ENCODE measurements around the gene EIF5B. TPM values are rescaled to one million over a fixed set of nuclear protein-coding genes. Genes with fewer than 3 reads are reported as not detected.

EIF5B gene
- total RNA-seq, 1 donor from 2014 or later: 21.3 TPM

DNA sequence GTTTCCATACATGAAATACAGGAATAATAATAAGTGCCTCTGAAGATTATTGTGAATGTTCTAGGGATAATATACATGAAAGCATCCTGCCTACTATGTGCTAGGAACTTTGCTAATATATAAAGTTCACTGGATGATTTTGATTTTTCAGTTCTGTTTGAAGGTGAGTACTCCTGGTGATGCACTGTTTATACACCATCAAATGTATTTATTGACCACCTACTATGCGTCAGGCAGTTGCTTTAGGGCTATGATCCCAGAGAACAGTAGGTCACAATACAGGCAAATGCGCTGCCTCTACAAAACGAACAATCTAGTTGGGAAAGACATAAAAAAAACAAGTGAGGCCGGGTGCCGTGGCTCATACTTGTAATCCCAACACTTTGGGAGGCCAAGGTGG is 11.8 kb upstream of the EIF5B start:
- FAIRE-seq: no peak
- no peak for DNase-seq (ENCODE audit: low read depth)
- H3K4me3 ChIP-seq (ENCODE audit: low read depth, low read length): no peak overlapping the region
- peaks cover 15% of the 10 kb centered on the region for H3K36me3 ChIP-seq (ENCODE audit: control insufficient read depth, insufficient read depth, low read length)
- H3K27me3 ChIP-seq (ENCODE audit: control insufficient read depth, insufficient read depth, low read length): no peaks in the 10 kb centered on the region
- TF ChIP-seq, protein P1, sequence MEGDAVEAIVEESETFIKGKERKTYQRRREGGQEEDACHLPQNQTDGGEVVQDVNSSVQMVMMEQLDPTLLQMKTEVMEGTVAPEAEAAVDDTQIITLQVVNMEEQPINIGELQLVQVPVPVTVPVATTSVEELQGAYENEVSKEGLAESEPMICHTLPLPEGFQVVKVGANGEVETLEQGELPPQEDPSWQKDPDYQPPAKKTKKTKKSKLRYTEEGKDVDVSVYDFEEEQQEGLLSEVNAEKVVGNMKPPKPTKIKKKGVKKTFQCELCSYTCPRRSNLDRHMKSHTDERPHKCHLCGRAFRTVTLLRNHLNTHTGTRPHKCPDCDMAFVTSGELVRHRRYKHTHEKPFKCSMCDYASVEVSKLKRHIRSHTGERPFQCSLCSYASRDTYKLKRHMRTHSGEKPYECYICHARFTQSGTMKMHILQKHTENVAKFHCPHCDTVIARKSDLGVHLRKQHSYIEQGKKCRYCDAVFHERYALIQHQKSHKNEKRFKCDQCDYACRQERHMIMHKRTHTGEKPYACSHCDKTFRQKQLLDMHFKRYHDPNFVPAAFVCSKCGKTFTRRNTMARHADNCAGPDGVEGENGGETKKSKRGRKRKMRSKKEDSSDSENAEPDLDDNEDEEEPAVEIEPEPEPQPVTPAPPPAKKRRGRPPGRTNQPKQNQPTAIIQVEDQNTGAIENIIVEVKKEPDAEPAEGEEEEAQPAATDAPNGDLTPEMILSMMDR (IDR thresholded peaks at IDR 0.05; ENCODE audit: insufficient read depth, low read length, severe bottlenecking): no peak

GRCh38 chr2:99335911-99336803 is 1.0 kb upstream of the EIF5B start, which contains the start of gene TXNDC9:
Gene TXNDC9, minus strand, starts transcription at chr2:99336333. Its CDS starts 3,123 bp downstream, at chr2:99333210.
- Histone ChIP-seq H3K27me3 (ENCODE audit: control insufficient read depth, insufficient read depth, low read length) (no peaks in the 10 kb centered on the region), H3K4me3 (ENCODE audit: low read depth, low read length) (peak within 1 kb of the TSS; percentile 48), H3K36me3 (ENCODE audit: control insufficient read depth, insufficient read depth, low read length) (peaks cover under 1% of the 10 kb centered on the region)
- peak; percentile 98 for DNase-seq (ENCODE audit: low read depth)
- TF ChIP-seq, protein P1 (IDR thresholded peaks at IDR 0.05; ENCODE audit: insufficient read depth, low read length, severe bottlenecking): no peak
- peak; percentile 60 for FAIRE-seq

DNA sequence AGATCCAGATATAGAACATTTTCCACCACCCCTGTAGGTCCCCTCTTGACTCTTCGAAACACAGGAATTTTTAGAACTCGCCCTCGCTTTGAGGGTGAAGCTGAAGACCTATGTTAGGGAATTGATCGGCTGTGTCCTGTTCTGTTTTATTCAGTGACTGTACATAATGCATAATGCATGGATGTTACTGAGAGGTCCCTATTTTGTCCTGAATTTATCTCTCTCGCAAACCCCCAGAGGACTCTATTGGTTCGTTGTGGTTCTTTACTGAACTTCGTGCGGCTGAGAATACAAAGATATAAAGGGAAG is 431 bp upstream of the EIF5B start:
- TF ChIP-seq, protein P1 (IDR thresholded peaks at IDR 0.05; ENCODE audit: insufficient read depth, low read length, severe bottlenecking): no peak
- H3K36me3 ChIP-seq (ENCODE audit: control insufficient read depth, insufficient read depth, low read length): no peaks in the 10 kb centered on the region
- no peaks in the 10 kb centered on the region for H3K27me3 ChIP-seq (ENCODE audit: control insufficient read depth, insufficient read depth, low read length)
- no peak for FAIRE-seq
- H3K4me3 ChIP-seq (ENCODE audit: low read depth, low read length): peak overlapping the region; percentile 48
- DNase-seq (ENCODE audit: low read depth): peak; percentile 52

GRCh38 chr2:99338029-99338585 is 918 bp downstream of the EIF5B start:
- FAIRE-seq (no peak), DNase-seq (ENCODE audit: low read depth) (peak; percentile 51)
- Histone ChIP-seq H3K27me3 (ENCODE audit: control insufficient read depth, insufficient read depth, low read length) (no peaks in the 10 kb centered on the region), H3K36me3 (ENCODE audit: control insufficient read depth, insufficient read depth, low read length) (no peaks in the 10 kb centered on the region), H3K4me3 (ENCODE audit: low read depth, low read length) (peak overlapping the region; percentile 48)
- TF ChIP-seq, protein P1 (IDR thresholded peaks at IDR 0.05; ENCODE audit: insufficient read depth, low read length, severe bottlenecking): no peak

DNA sequence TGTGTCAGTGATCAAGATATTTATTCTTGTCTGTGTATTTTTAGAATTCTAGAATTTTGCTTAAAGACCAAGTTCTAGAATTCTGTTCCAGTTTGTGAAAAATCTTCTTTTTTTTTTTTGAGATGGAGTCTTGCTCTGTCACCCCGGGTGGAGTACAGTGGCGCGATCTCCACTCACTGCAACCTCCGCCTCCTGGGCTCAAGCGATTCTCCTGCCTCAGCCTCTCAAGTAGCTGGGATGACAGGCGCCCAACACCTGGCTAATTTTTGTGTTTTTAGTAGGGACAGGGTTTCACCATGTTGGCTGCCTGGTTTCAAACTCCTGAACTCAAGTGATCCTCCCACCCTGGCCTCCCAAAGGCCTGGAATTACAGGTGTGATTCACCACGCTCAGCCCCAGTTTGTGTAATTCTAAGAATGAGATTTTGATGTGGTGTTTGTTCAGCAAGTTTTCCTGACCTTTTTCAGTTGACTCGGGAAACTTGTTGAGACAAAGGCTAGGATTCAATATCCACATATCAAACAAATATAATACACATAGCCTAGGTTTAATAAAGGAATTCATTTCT is 3.6 kb downstream of the EIF5B start:
- Histone ChIP-seq H3K36me3 (ENCODE audit: control insufficient read depth, insufficient read depth, low read length) (no peaks in the 10 kb centered on the region), H3K4me3 (ENCODE audit: low read depth, low read length) (no peak overlapping the region), H3K27me3 (ENCODE audit: control insufficient read depth, insufficient read depth, low read length) (no peaks in the 10 kb centered on the region)
- TF ChIP-seq, protein P1 (IDR thresholded peaks at IDR 0.05; ENCODE audit: insufficient read depth, low read length, severe bottlenecking): no peak
- FAIRE-seq: no peak
- DNase-seq (ENCODE audit: low read depth): peak; percentile 51
